Activated CD8-positive, alpha-beta memory T cell treated with anti-CD3 and anti-CD28 coated beads for 36 hours (primary cell): ENCODE measurements around the gene BLCAP. TPM values are rescaled to one million over a fixed set of nuclear protein-coding genes. Genes with fewer than 3 reads are reported as not detected.
"Not testable (repeated sequence)": the region's sequence is repeated elsewhere in the genome, so short reads cannot be mapped to it uniquely, and the experiment has no call there.

Experiments
- CTCF ChIA-PET: fragments of 350-600 bp; sonication (Branson Sonifier 250); formaldehyde crosslinking; loops from one replicate; lab custom pipeline; 2021; ENCODE audit warnings: antibody characterized with exemption; lab: Charles Lee
- POLR2A ChIA-PET: fragments of 350-600 bp; sonication (Branson Sonifier 250); formaldehyde crosslinking; loops from one replicate; lab custom pipeline; 2021; ENCODE audit warnings: antibody characterized with exemption; lab: Charles Lee
- total RNA-seq, 2 experiments: library from RNA; stranded (reverse); gene quantifications; one replicate each; pipeline ENCODE4 v1.2.3, GENCODE V29; 2021

Gene BLCAP
- total RNA-seq, 2 experiments from 2014 or later = 30.2 to 31.0 TPM

- CTCF ChIA-PET = no interaction called here
Measured at GRCh38 chr20:37503256-37503927, 24.3 kb downstream of the BLCAP start.

GRCh38 chr20:37502654-37503053 is 25.0 kb downstream of the BLCAP start:
- ChIA-PET CTCF (no interaction called here), POLR2A (no interaction called here)

More at GRCh38 chr20:37503256-37503927, 24.3 kb downstream of the BLCAP start:
- POLR2A ChIA-PET = no interaction called here

- CTCF ChIA-PET = no interaction called here
- POLR2A ChIA-PET = no interaction called here
Measured at GRCh38 chr20:37501940-37502339, 25.7 kb downstream of the BLCAP start.

GRCh38 chr20:37500311-37500710 is 27.4 kb downstream of the BLCAP start:
- ChIA-PET CTCF (no interaction called here), POLR2A (no interaction called here)

- POLR2A ChIA-PET = no interaction called here
- CTCF ChIA-PET = no interaction called here
Measured at GRCh38 chr20:37498066-37498665, 29.5 kb downstream of the BLCAP start.

- ChIA-PET POLR2A (no interaction called here), CTCF (no interaction called here)
Measured at GRCh38 chr20:37494796-37495195, 32.9 kb downstream of the BLCAP start.

GRCh38 chr20:37494301-37494700 is 33.4 kb downstream of the BLCAP start:
- ChIA-PET CTCF (no interaction called here), POLR2A (no interaction called here)

GRCh38 chr20:37492945-37493344 is 34.7 kb downstream of the BLCAP start:
- POLR2A ChIA-PET = no interaction called here

GRCh38 chr20:37492096-37492625 is 35.5 kb downstream of the BLCAP start:
- ChIA-PET POLR2A (no interaction called here), CTCF (no interaction called here)

More at GRCh38 chr20:37492945-37493344, 34.7 kb downstream of the BLCAP start:
- CTCF ChIA-PET = no interaction called here

GRCh38 chr20:37490663-37491350 is 36.9 kb downstream of the BLCAP start:
- ChIA-PET CTCF (no interaction called here), POLR2A (interaction anchor here (0.6 kb wide), 1 partner anchor 145 kb away, joined by 3 read pairs; the partner anchor contains the start of gene SRC)

GRCh38 chr20:37486209-37486608 is 41.5 kb downstream of the BLCAP start:
- CTCF ChIA-PET = interaction anchor here (0.6 kb wide), 1 partner anchor 253 kb away, joined by 3 read pairs; no protein-coding TSS in a partner anchor
- POLR2A ChIA-PET = not testable (repeated sequence)

GRCh38 chr20:37484331-37484730 is 43.3 kb downstream of the BLCAP start:
- CTCF ChIA-PET = no interaction called here
- POLR2A ChIA-PET = no interaction called here

GRCh38 chr20:37481610-37482009 is 46.1 kb downstream of the BLCAP start:
- POLR2A ChIA-PET = no interaction called here
- CTCF ChIA-PET = no interaction called here

- ChIA-PET CTCF (no interaction called here), POLR2A (no interaction called here)
Measured at GRCh38 chr20:37480919-37481318, 46.8 kb downstream of the BLCAP start.

- ChIA-PET POLR2A (no interaction called here), CTCF (no interaction called here)
Measured at GRCh38 chr20:37479925-37480691, 47.6 kb downstream of the BLCAP start.

- CTCF ChIA-PET = no interaction called here
- POLR2A ChIA-PET = no interaction called here
Measured at GRCh38 chr20:37479266-37479665, 48.4 kb downstream of the BLCAP start.

- CTCF ChIA-PET = no interaction called here
- POLR2A ChIA-PET = no interaction called here
Measured at GRCh38 chr20:37477041-37477440, 50.6 kb downstream of the BLCAP start.

GRCh38 chr20:37475252-37475651 is 52.4 kb downstream of the BLCAP start:
- ChIA-PET POLR2A (no interaction called here), CTCF (no interaction called here)

- ChIA-PET POLR2A (no interaction called here), CTCF (no interaction called here)
Measured at GRCh38 chr20:37474386-37474785, 53.3 kb downstream of the BLCAP start.
